Type B pancreatic cell (in vitro differentiated cells): ENCODE measurements around the gene FUT7. TPM values are rescaled to one million over a fixed set of nuclear protein-coding genes. Genes with fewer than 3 reads are reported as not detected.

Source experiments
- DNase-seq: peaks from one replicate; pipeline ENCODE4 v3.0.0; 2021; ENCODE audit warnings: mixed read lengths; ENCODE audit not compliant: unreplicated experiment; ENCODE audit errors: extremely low spot score
- H3K27ac Mint-ChIP-seq: 2 replicates; pipeline ENCODE4 v1.8.0; 2021; ENCODE audit warnings: mild to moderate bottlenecking, mixed read lengths
- H3K27me3 Mint-ChIP-seq: 2 replicates; pipeline ENCODE4 v1.8.0; 2021; ENCODE audit warnings: mixed read lengths
- H3K36me3 Mint-ChIP-seq: 2 replicates; pipeline ENCODE4 v1.8.0; 2021; ENCODE audit warnings: mixed read lengths
- H3K4me1 Mint-ChIP-seq: one replicate; pipeline ENCODE4 v1.8.0; 2021; ENCODE audit warnings: mixed read lengths; ENCODE audit not compliant: unreplicated experiment
- H3K4me3 Mint-ChIP-seq: 2 replicates; pipeline ENCODE4 v1.8.0; 2021; ENCODE audit warnings: mild to moderate bottlenecking, mixed read lengths
- H3K9me3 Mint-ChIP-seq: 2 replicates; pipeline ENCODE4 v1.8.0; 2021; ENCODE audit warnings: mixed read lengths
- total RNA-seq: library from RNA; stranded (reverse); gene quantifications from 2 replicates; pipeline ENCODE4 v1.2.1, GENCODE V29; 2021; ENCODE audit warnings: low replicate concordance
- TF ChIP-seq, protein P1 (sequence below): fragments of 200-600 bp; sonication (generic); conservative IDR thresholded peaks from 2 replicates; pipeline ENCODE4 v1.5.0; 2021; ENCODE audit warnings: antibody characterized with exemption, mild to moderate bottlenecking

The FUT7 gene
- total RNA-seq, 1 donor from 2014 or later: not detected

GRCh38 chr9:137015976-137016375 is 15.9 kb downstream of the FUT7 start:
- Mint-ChIP-seq H3K4me3 (no peak overlapping the region), H3K4me1 (no peaks in the 10 kb centered on the region), H3K27me3 (no peaks in the 10 kb centered on the region), H3K36me3 (peaks cover 3% of the 10 kb centered on the region), H3K27ac (no peak overlapping the region), H3K9me3 (no peaks in the 10 kb centered on the region)
- TF ChIP-seq, protein P1, sequence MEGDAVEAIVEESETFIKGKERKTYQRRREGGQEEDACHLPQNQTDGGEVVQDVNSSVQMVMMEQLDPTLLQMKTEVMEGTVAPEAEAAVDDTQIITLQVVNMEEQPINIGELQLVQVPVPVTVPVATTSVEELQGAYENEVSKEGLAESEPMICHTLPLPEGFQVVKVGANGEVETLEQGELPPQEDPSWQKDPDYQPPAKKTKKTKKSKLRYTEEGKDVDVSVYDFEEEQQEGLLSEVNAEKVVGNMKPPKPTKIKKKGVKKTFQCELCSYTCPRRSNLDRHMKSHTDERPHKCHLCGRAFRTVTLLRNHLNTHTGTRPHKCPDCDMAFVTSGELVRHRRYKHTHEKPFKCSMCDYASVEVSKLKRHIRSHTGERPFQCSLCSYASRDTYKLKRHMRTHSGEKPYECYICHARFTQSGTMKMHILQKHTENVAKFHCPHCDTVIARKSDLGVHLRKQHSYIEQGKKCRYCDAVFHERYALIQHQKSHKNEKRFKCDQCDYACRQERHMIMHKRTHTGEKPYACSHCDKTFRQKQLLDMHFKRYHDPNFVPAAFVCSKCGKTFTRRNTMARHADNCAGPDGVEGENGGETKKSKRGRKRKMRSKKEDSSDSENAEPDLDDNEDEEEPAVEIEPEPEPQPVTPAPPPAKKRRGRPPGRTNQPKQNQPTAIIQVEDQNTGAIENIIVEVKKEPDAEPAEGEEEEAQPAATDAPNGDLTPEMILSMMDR: no peak
- no peak for DNase-seq

- Mint-ChIP-seq H3K36me3 (peaks cover 3% of the 10 kb centered on the region), H3K27me3 (no peaks in the 10 kb centered on the region), H3K9me3 (no peaks in the 10 kb centered on the region), H3K4me1 (no peaks in the 10 kb centered on the region), H3K4me3 (no peak overlapping the region), H3K27ac (no peak overlapping the region)
- no peak for DNase-seq
- TF ChIP-seq, protein P1: no peak
These were observed 16.4 kb downstream of the FUT7 start for GRCh38 chr9:137015540-137015930.

DNA sequence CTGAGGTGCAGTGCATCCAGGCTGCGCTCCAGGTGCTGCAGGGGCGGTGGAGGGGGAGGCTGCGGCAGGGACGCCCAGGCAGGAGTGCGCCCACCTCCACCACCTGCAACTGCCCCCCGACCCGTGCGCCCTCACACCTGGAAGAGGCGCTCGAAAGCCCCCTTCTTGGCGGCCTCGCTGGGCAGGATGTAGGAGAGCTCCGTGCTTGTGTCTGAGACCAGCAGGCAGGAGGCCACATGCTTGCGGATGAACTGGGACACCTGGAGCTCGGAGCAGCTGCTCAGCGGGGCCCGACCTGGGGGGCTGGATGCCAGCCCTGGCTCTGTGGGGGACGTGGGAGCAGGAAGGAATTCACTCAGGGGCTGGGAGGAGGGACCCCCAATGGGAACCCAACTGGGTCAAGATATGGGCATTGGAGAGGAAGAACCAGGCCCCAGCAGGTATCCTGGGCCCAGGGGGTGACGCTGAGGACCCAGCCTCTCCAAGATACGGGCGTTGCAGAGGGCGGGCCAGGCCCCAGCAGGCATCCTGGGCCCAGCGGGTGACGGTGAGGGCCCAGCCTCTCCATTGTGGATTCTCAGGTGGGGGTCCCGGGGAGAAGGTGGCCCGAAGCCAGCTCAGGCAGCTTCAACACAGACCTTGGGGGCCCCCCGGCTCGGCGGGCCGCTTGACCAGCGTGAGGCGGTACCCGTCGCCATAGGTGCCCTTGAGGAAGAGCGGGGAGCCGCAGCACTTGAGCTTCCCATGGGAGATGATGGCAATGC is 16.9 kb downstream of the FUT7 start:
- Mint-ChIP-seq H3K27me3 (no peaks in the 10 kb centered on the region), H3K9me3 (no peaks in the 10 kb centered on the region), H3K4me1 (no peaks in the 10 kb centered on the region), H3K36me3 (peaks cover 3% of the 10 kb centered on the region), H3K4me3 (no peak overlapping the region), H3K27ac (no peak overlapping the region)
- TF ChIP-seq, protein P1: no peak
- no peak for DNase-seq

- Mint-ChIP-seq H3K9me3 (no peaks in the 10 kb centered on the region), H3K4me1 (no peaks in the 10 kb centered on the region), H3K4me3 (no peak overlapping the region), H3K27me3 (no peaks in the 10 kb centered on the region), H3K27ac (no peak overlapping the region), H3K36me3 (peaks cover 3% of the 10 kb centered on the region)
- TF ChIP-seq, protein P1: no peak
- DNase-seq: no peak
These were observed 17.7 kb downstream of the FUT7 start for GRCh38 chr9:137014166-137014565.

GRCh38 chr9:137013571-137013940 is 18.3 kb downstream of the FUT7 start:
- H3K9me3 Mint-ChIP-seq: no peaks in the 10 kb centered on the region
- no peaks in the 10 kb centered on the region for H3K4me1 Mint-ChIP-seq
- no peak overlapping the region for H3K4me3 Mint-ChIP-seq
- TF ChIP-seq, protein P1: no peak
- no peaks in the 10 kb centered on the region for H3K27me3 Mint-ChIP-seq
- no peak for DNase-seq
- peaks cover 3% of the 10 kb centered on the region for H3K36me3 Mint-ChIP-seq
- no peak overlapping the region for H3K27ac Mint-ChIP-seq
